Endodermal cell (in vitro differentiated cells): ENCODE results near the gene DEFB123. TPM values are rescaled to one million over a fixed set of nuclear protein-coding genes. Genes with fewer than 3 reads are reported as not detected.

Experiments
- DNase-seq: peaks from one replicate; pipeline ENCODE4 v3.0.0-alpha.2; 2017
- H3K27ac ChIP-seq: 2 replicates; pipeline ENCODE4 v1.5.1; 2013; ENCODE audit warnings: mild to moderate bottlenecking, low read depth, low read length, moderate library complexity
- H3K27me3 ChIP-seq: 2 replicates; pipeline ENCODE4 v1.6.1; 2013; ENCODE audit warnings: mild to moderate bottlenecking, low read length, moderate library complexity; ENCODE audit not compliant: insufficient read depth, control insufficient read depth, poor library complexity, severe bottlenecking
- H3K36me3 ChIP-seq: 2 replicates; pipeline ENCODE4 v1.7.0; 2013; ENCODE audit warnings: mild to moderate bottlenecking, low read length, moderate library complexity; ENCODE audit not compliant: control insufficient read depth, insufficient read depth
- H3K4me1 ChIP-seq: one replicate; pipeline ENCODE4 v1.7.0; 2013; ENCODE audit warnings: low read length; ENCODE audit not compliant: control insufficient read depth, insufficient read depth
- H3K4me3 ChIP-seq: 2 replicates; pipeline ENCODE4 v1.5.1; 2013; ENCODE audit warnings: mild to moderate bottlenecking, low read length, moderate library complexity
- H3K9ac ChIP-seq: 2 replicates; pipeline ENCODE4 v1.6.1; 2013; ENCODE audit warnings: mild to moderate bottlenecking, low read length, moderate library complexity; ENCODE audit not compliant: poor library complexity, severe bottlenecking; ENCODE audit errors: extremely low read depth
- H3K9me3 ChIP-seq: 2 replicates; pipeline ENCODE4 v1.6.1; 2013; ENCODE audit warnings: mild to moderate bottlenecking, low read length, moderate library complexity; ENCODE audit not compliant: control insufficient read depth
- H3K27ac Mint-ChIP-seq: 2 replicates; pipeline ENCODE4 v1.8.0; 2020; ENCODE audit warnings: mixed read lengths
- H3K27me3 Mint-ChIP-seq: 2 replicates; pipeline ENCODE4 v1.8.0; 2021; ENCODE audit warnings: mild to moderate bottlenecking, mixed read lengths; ENCODE audit not compliant: insufficient read depth
- H3K36me3 Mint-ChIP-seq: 2 replicates; pipeline ENCODE4 v1.8.0; 2020; ENCODE audit warnings: low read depth, mixed read lengths
- H3K4me1 Mint-ChIP-seq: 2 replicates; pipeline ENCODE4 v1.8.0; 2020; ENCODE audit warnings: mixed read lengths
- H3K4me3 Mint-ChIP-seq: 2 replicates; pipeline ENCODE4 v1.8.0; 2020; ENCODE audit warnings: mild to moderate bottlenecking, moderate library complexity, mixed read lengths
- H3K9me3 Mint-ChIP-seq: 2 replicates; pipeline ENCODE4 v1.8.0; 2020; ENCODE audit warnings: mild to moderate bottlenecking, mixed read lengths
- WGBS, 2 experiments: methylation state at CpG; one replicate each; pipeline versions ENCODE4 v1.1.5 to v1.1.7; 2013; ENCODE audit warnings: missing lambda C conversion rate in 2 of 2, mixed read lengths in 1 of 2; ENCODE audit not compliant: insufficient coverage in 1 of 2, insufficient read length in 1 of 2; 5-methylcytosine and 5-hydroxymethylcytosine counted together
- total RNA-seq, 2 donors: library from RNA; stranded (reverse); fragmentation: NEBNext Ultra II Directional in 1 of 2; extraction: Animal tissue kit (Norgen Biotek cat#: 25700) in 1 of 2; gene quantifications; 2 replicates in 1 of 2; 3 replicates in 1 of 2; pipeline ENCODE4 v1.2.1, GENCODE V29; 2021
- TF ChIP-seq, protein P1 (sequence below): fragments of 200-600 bp; sonication (generic); conservative IDR thresholded peaks from 2 replicates; pipeline ENCODE4 v1.5.0; 2021; ENCODE audit warnings: antibody characterized with exemption, mild to moderate bottlenecking

DEFB123 gene
- total RNA-seq, 2 donors from 2014 or later: not detected

DNA sequence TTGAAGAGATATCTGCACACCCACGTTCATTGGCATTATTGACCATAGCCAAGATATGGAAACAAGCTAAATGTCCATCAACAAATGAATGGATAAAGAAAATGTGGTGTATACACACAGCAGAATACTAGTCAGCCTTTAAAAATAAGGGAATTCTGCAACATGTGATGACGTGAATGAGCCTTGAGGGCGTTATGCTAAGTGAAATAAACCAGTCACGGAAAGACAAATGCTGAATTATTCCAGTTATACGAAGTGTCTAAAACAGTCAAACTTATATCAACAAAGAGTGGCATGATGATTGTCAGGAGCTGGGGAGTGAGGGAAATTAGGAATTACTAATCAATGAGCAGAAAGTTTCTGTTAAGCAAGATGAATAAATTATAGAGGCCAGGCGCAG, 26.1 kb upstream of the DEFB123 start:
- H3K9me3 Mint-ChIP-seq: peaks cover 95% of the 10 kb centered on the region
- WGBS, 2 experiments: 74 to 77% methylated on average over 5 to 6 of the region's 6 CpGs
- H3K4me1 Mint-ChIP-seq: no peaks in the 10 kb centered on the region

DNA sequence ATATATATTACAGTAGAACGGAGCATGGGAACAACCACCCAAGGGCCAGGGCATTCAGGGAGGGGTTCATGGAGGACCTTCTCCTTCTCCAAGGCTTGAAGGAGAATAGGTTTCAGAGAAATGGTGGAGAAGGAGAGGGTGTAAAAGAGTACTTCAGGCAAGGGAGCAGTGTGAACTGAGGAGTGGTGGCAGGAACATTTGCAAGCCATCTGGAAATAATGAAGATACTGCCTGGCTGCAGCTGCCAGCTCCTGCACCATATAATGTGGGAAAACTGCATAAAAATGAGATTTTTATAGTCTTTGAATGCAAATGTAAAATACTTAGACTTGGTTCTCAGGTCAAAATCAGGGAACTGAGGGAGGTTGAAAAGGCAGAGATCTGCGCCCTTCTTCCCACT, 24.8 kb upstream of the DEFB123 start:
- no peak overlapping the region for H3K27ac ChIP-seq
- H3K4me1 ChIP-seq: no peaks in the 10 kb centered on the region
- no peak overlapping the region for H3K4me3 Mint-ChIP-seq
- peaks cover 95% of the 10 kb centered on the region for H3K9me3 Mint-ChIP-seq
- no peaks in the 10 kb centered on the region for H3K27me3 Mint-ChIP-seq
- DNase-seq: no peak
- TF ChIP-seq, protein P1, sequence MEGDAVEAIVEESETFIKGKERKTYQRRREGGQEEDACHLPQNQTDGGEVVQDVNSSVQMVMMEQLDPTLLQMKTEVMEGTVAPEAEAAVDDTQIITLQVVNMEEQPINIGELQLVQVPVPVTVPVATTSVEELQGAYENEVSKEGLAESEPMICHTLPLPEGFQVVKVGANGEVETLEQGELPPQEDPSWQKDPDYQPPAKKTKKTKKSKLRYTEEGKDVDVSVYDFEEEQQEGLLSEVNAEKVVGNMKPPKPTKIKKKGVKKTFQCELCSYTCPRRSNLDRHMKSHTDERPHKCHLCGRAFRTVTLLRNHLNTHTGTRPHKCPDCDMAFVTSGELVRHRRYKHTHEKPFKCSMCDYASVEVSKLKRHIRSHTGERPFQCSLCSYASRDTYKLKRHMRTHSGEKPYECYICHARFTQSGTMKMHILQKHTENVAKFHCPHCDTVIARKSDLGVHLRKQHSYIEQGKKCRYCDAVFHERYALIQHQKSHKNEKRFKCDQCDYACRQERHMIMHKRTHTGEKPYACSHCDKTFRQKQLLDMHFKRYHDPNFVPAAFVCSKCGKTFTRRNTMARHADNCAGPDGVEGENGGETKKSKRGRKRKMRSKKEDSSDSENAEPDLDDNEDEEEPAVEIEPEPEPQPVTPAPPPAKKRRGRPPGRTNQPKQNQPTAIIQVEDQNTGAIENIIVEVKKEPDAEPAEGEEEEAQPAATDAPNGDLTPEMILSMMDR: no peak
- H3K27me3 ChIP-seq: no peaks in the 10 kb centered on the region
- peaks cover 59% of the 10 kb centered on the region for H3K9me3 ChIP-seq
- no peaks in the 10 kb centered on the region for H3K4me1 Mint-ChIP-seq
- H3K9ac ChIP-seq: no peak overlapping the region
- H3K36me3 ChIP-seq: no peaks in the 10 kb centered on the region
- H3K4me3 ChIP-seq: no peak overlapping the region
- WGBS, 2 experiments: 83 to 86% methylated on average over 1 to 2 of the region's 2 CpGs
- H3K36me3 Mint-ChIP-seq: no peaks in the 10 kb centered on the region
- H3K27ac Mint-ChIP-seq: no peak overlapping the region

More for the DNA sequence above, 26.1 kb upstream of the DEFB123 start:
- no peaks in the 10 kb centered on the region for H3K36me3 Mint-ChIP-seq
- TF ChIP-seq, protein P1: no peak
- no peak overlapping the region for H3K27ac Mint-ChIP-seq
- Histone ChIP-seq H3K27me3 (no peaks in the 10 kb centered on the region), H3K9me3 (peaks cover 56% of the 10 kb centered on the region), H3K36me3 (no peaks in the 10 kb centered on the region), H3K9ac (no peak overlapping the region), H3K4me3 (no peak overlapping the region), H3K27ac (no peak overlapping the region), H3K4me1 (no peaks in the 10 kb centered on the region)
- H3K4me3 Mint-ChIP-seq: no peak overlapping the region
- no peaks in the 10 kb centered on the region for H3K27me3 Mint-ChIP-seq
- no peak for DNase-seq

DNA sequence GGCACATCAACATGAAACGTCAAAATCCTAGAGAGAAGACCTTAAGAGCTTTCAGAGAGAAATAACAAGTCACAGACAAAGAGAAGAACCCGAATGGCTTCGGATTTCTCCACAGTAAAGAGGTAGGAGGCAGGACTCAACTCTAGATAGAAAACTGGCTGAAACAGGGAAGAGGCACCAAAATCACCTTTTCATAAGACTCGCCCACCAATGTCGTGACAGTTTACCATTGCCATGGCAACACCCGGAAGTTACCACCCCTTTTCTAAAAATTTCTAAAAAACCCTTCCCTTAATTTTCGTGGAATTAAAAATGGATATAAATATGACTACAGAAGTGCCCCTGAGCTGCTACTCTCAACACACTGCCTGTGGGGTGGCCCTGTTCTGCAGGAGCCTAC, 22.1 kb upstream of the DEFB123 start:
- TF ChIP-seq, protein P1: no peak

More for the DNA sequence above, 22.1 kb upstream of the DEFB123 start:
- Histone ChIP-seq H3K27me3 (no peaks in the 10 kb centered on the region), H3K9ac (no peak overlapping the region), H3K4me3 (no peak overlapping the region), H3K27ac (no peak overlapping the region), H3K4me1 (no peaks in the 10 kb centered on the region), H3K36me3 (no peaks in the 10 kb centered on the region), H3K9me3 (peaks cover 41% of the 10 kb centered on the region)
- H3K36me3 Mint-ChIP-seq: no peaks in the 10 kb centered on the region
- H3K27ac Mint-ChIP-seq: no peak overlapping the region
- no peak overlapping the region for H3K4me3 Mint-ChIP-seq
- H3K27me3 Mint-ChIP-seq: no peaks in the 10 kb centered on the region
- peaks cover 94% of the 10 kb centered on the region for H3K9me3 Mint-ChIP-seq
- 38 to 77% methylated on average over 1 to 7 of the region's 7 CpGs for WGBS, 2 experiments
- no peaks in the 10 kb centered on the region for H3K4me1 Mint-ChIP-seq
- no peak for DNase-seq
